Neural crest cell (in vitro differentiated cells): ENCODE data around the gene TANC1. TPM values are rescaled to one million over a fixed set of nuclear protein-coding genes. Genes with fewer than 3 reads are reported as not detected.

Source experiments
- DNase-seq: peaks from one replicate; pipeline ENCODE4 v3.0.0; 2021; ENCODE audit warnings: low read depth, mixed read lengths, low spot score
- H3K27ac Mint-ChIP-seq: one replicate; pipeline ENCODE4 v1.8.0; 2021; ENCODE audit warnings: mild to moderate bottlenecking, mixed read lengths; ENCODE audit not compliant: unreplicated experiment
- H3K27me3 Mint-ChIP-seq: 2 replicates; pipeline ENCODE4 v1.8.0; 2021; ENCODE audit warnings: low read depth, mild to moderate bottlenecking, mixed read lengths
- H3K36me3 Mint-ChIP-seq: 2 replicates; pipeline ENCODE4 v1.8.0; 2021; ENCODE audit warnings: low read depth, mild to moderate bottlenecking, mixed read lengths
- H3K4me1 Mint-ChIP-seq: 2 replicates; pipeline ENCODE4 v1.8.0; 2021; ENCODE audit warnings: mixed read lengths
- H3K4me3 Mint-ChIP-seq: one replicate; pipeline ENCODE4 v1.8.0; 2021; ENCODE audit warnings: mild to moderate bottlenecking, mixed read lengths
- H3K9me3 Mint-ChIP-seq: 2 replicates; pipeline ENCODE4 v1.8.0; 2021; ENCODE audit warnings: mixed read lengths
- total RNA-seq: library from RNA; stranded (reverse); gene quantifications from 2 replicates; pipeline ENCODE4 v1.2.1, GENCODE V29; 2021
- TF ChIP-seq, protein P1 (sequence below): fragments of 200-600 bp; sonication (generic); conservative IDR thresholded peaks from 2 replicates; pipeline ENCODE4 v1.5.0; 2021; ENCODE audit warnings: antibody characterized with exemption, mild to moderate bottlenecking

Gene TANC1
- total RNA-seq, 1 donor from 2014 or later = 13.2 TPM

GRCh38 chr2:159010340-159010739 lies 41.9 kb downstream of the TANC1 start:
- Mint-ChIP-seq H3K27me3 (no peaks in the 10 kb centered on the region), H3K27ac (peak overlapping the region; percentile 31), H3K36me3 (peaks cover 28% of the 10 kb centered on the region), H3K4me1 (peaks cover 14% of the 10 kb centered on the region), H3K9me3 (peaks cover 17% of the 10 kb centered on the region), H3K4me3 (no peak overlapping the region)
- TF ChIP-seq, protein P1, sequence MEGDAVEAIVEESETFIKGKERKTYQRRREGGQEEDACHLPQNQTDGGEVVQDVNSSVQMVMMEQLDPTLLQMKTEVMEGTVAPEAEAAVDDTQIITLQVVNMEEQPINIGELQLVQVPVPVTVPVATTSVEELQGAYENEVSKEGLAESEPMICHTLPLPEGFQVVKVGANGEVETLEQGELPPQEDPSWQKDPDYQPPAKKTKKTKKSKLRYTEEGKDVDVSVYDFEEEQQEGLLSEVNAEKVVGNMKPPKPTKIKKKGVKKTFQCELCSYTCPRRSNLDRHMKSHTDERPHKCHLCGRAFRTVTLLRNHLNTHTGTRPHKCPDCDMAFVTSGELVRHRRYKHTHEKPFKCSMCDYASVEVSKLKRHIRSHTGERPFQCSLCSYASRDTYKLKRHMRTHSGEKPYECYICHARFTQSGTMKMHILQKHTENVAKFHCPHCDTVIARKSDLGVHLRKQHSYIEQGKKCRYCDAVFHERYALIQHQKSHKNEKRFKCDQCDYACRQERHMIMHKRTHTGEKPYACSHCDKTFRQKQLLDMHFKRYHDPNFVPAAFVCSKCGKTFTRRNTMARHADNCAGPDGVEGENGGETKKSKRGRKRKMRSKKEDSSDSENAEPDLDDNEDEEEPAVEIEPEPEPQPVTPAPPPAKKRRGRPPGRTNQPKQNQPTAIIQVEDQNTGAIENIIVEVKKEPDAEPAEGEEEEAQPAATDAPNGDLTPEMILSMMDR = no peak
- no peak for DNase-seq

- DNase-seq = no peak
- peaks cover 14% of the 10 kb centered on the region for H3K4me1 Mint-ChIP-seq
- no peak overlapping the region for H3K4me3 Mint-ChIP-seq
- TF ChIP-seq, protein P1 = no peak
- peaks cover 23% of the 10 kb centered on the region for H3K9me3 Mint-ChIP-seq
- H3K27ac Mint-ChIP-seq = no peak overlapping the region
- H3K36me3 Mint-ChIP-seq = peaks cover 34% of the 10 kb centered on the region
- no peaks in the 10 kb centered on the region for H3K27me3 Mint-ChIP-seq
Measured at GRCh38 chr2:159010963-159011362, 42.5 kb downstream of the TANC1 start.

GRCh38 chr2:159012142-159012541 lies 43.7 kb downstream of the TANC1 start:
- Mint-ChIP-seq H3K27me3 (no peaks in the 10 kb centered on the region), H3K27ac (no peak overlapping the region), H3K4me1 (peaks cover 14% of the 10 kb centered on the region), H3K9me3 (peaks cover 27% of the 10 kb centered on the region), H3K36me3 (peaks cover 39% of the 10 kb centered on the region), H3K4me3 (no peak overlapping the region)
- TF ChIP-seq, protein P1 = no peak
- DNase-seq = no peak

- no peaks in the 10 kb centered on the region for H3K27me3 Mint-ChIP-seq
- peaks cover 14% of the 10 kb centered on the region for H3K4me1 Mint-ChIP-seq
- peaks cover 36% of the 10 kb centered on the region for H3K36me3 Mint-ChIP-seq
- DNase-seq = no peak
- no peak overlapping the region for H3K27ac Mint-ChIP-seq
- TF ChIP-seq, protein P1 = no peak
- H3K4me3 Mint-ChIP-seq = no peak overlapping the region
- peaks cover 25% of the 10 kb centered on the region for H3K9me3 Mint-ChIP-seq
Measured at GRCh38 chr2:159013103-159013502, 44.7 kb downstream of the TANC1 start.

GRCh38 chr2:159015174-159015573 lies 46.7 kb downstream of the TANC1 start:
- no peak for DNase-seq
- TF ChIP-seq, protein P1 = no peak
- Mint-ChIP-seq H3K27me3 (no peaks in the 10 kb centered on the region), H3K4me3 (no peak overlapping the region), H3K4me1 (peaks cover 11% of the 10 kb centered on the region), H3K9me3 (peaks cover 21% of the 10 kb centered on the region), H3K36me3 (peaks cover 31% of the 10 kb centered on the region), H3K27ac (no peak overlapping the region)

- peaks cover 27% of the 10 kb centered on the region for H3K36me3 Mint-ChIP-seq
- no peak overlapping the region for H3K27ac Mint-ChIP-seq
- peaks cover 5% of the 10 kb centered on the region for H3K4me1 Mint-ChIP-seq
- peaks cover 21% of the 10 kb centered on the region for H3K9me3 Mint-ChIP-seq
- H3K4me3 Mint-ChIP-seq = no peak overlapping the region
- no peak for DNase-seq
- TF ChIP-seq, protein P1 = no peak
- H3K27me3 Mint-ChIP-seq = no peaks in the 10 kb centered on the region
Measured at GRCh38 chr2:159015823-159016222, 47.4 kb downstream of the TANC1 start.
